SK-N-SH treated with all-trans-retinoic acid at 6 μM for 48 hours (cell line): ENCODE results near the gene PTX4.

Source experiments
- ATAC-seq: fragments of 200-7000 bp; cut with Tn5 transposase; 3 replicates; pipeline ENCODE4 v1.9.1; 2020; ENCODE audit warnings: mild to moderate bottlenecking, moderate library complexity
- ARNTL ChIP-seq: fragments of 450-650 bp; formaldehyde crosslinking; IDR thresholded peaks from 2 replicates; pipeline ENCODE4 v1.5.0; 2020; ENCODE audit warnings: low read depth, mild to moderate bottlenecking, moderate library complexity, borderline replicate concordance
- BACH2 ChIP-seq: fragments of 250-450 bp; sonication (Bioruptor Pico); IDR thresholded peaks from 2 replicates; pipeline ENCODE4 v1.9.0; 2021; ENCODE audit warnings: mild to moderate bottlenecking, borderline replicate concordance
- CREB5 ChIP-seq: fragments of 250-450 bp; sonication (Bioruptor Pico); IDR thresholded peaks from 2 replicates; pipeline ENCODE4 v1.5.1; 2020; ENCODE audit warnings: low read depth, mild to moderate bottlenecking, moderate library complexity
- CSDC2 ChIP-seq: fragments of 250-450 bp; sonication (Bioruptor Pico); IDR thresholded peaks from 2 replicates; pipeline ENCODE4 v1.5.0; 2020; ENCODE audit warnings: mild to moderate bottlenecking, moderate library complexity
- CSRNP3 ChIP-seq: fragments of 250-450 bp; sonication (Bioruptor Pico); IDR thresholded peaks from 2 replicates; pipeline ENCODE4 v1.5.1; 2021; ENCODE audit warnings: mild to moderate bottlenecking, moderate library complexity
- ESRRG ChIP-seq: fragments of 250-450 bp; sonication (Bioruptor Pico); IDR thresholded peaks from 2 replicates; pipeline ENCODE4 v1.6.1; 2021; ENCODE audit warnings: mild to moderate bottlenecking
- GLIS3 ChIP-seq: fragments of 250-450 bp; sonication (Bioruptor Pico); IDR thresholded peaks from 2 replicates; pipeline ENCODE4 v1.5.0; 2020; ENCODE audit warnings: mild to moderate bottlenecking, moderate library complexity
- ISL1 ChIP-seq: fragments of 250-450 bp; sonication (Bioruptor Pico); IDR thresholded peaks from 2 replicates; pipeline ENCODE4 v2.1.2; 2022; ENCODE audit warnings: mild to moderate bottlenecking, moderate library complexity
- OSR1 ChIP-seq: fragments of 250-450 bp; sonication (Bioruptor Pico); IDR thresholded peaks from 2 replicates; pipeline ENCODE4 v1.8.0; 2022; ENCODE audit warnings: moderate library complexity, mild to moderate bottlenecking, inconsistent platforms
- PATZ1 ChIP-seq: fragments of 250-450 bp; sonication (Bioruptor Pico); IDR thresholded peaks from 2 replicates; pipeline ENCODE4 v1.8.0; 2020; ENCODE audit warnings: mild to moderate bottlenecking, moderate library complexity, borderline replicate concordance
- POU6F1 ChIP-seq: fragments of 250-450 bp; sonication (Bioruptor Pico); IDR thresholded peaks from 2 replicates; pipeline ENCODE4 v1.8.0; 2021; ENCODE audit warnings: low read depth, mild to moderate bottlenecking, moderate library complexity, borderline replicate concordance
- RARB ChIP-seq: fragments of 250-450 bp; sonication (Bioruptor Pico); IDR thresholded peaks from 2 replicates; pipeline ENCODE4 v1.8.0; 2021; ENCODE audit warnings: mild to moderate bottlenecking, moderate library complexity
- SNAI2 ChIP-seq: fragments of 250-450 bp; sonication (Bioruptor Pico); IDR thresholded peaks from 2 replicates; pipeline ENCODE4 v1.5.0; 2020; ENCODE audit warnings: mild to moderate bottlenecking, moderate library complexity
- TCF4 ChIP-seq: fragments of 250-450 bp; sonication (Bioruptor Pico); IDR thresholded peaks from 2 replicates; pipeline ENCODE4 v1.8.0; 2021; ENCODE audit warnings: mild to moderate bottlenecking, moderate library complexity, borderline replicate concordance
- TOX ChIP-seq: fragments of 250-450 bp; sonication (Bioruptor Pico); IDR thresholded peaks from 2 replicates; pipeline ENCODE4 v1.8.0; 2021; ENCODE audit warnings: mild to moderate bottlenecking, moderate library complexity, borderline replicate concordance
- ZC3H10 ChIP-seq: fragments of 250-450 bp; sonication (Bioruptor Pico); IDR thresholded peaks from 2 replicates; pipeline ENCODE4 v1.5.1; 2021; ENCODE audit warnings: mild to moderate bottlenecking, moderate library complexity
- ZFP3 ChIP-seq: fragments of 250-450 bp; sonication (Bioruptor Pico); IDR thresholded peaks from 2 replicates; pipeline ENCODE4 v1.5.0; 2020; ENCODE audit warnings: mild to moderate bottlenecking, moderate library complexity
- ZFP30 ChIP-seq: fragments of 450-650 bp; formaldehyde crosslinking; IDR thresholded peaks from 2 replicates; pipeline ENCODE4 v1.5.0; 2022; ENCODE audit warnings: mild to moderate bottlenecking, moderate library complexity
- ZNF565 ChIP-seq: fragments of 450-650 bp; formaldehyde crosslinking; conservative IDR thresholded peaks from 2 replicates; pipeline ENCODE4 v1.5.0; 2020; ENCODE audit warnings: low read depth, mild to moderate bottlenecking, moderate library complexity
- ZNF70 ChIP-seq: fragments of 450-650 bp; formaldehyde crosslinking; IDR thresholded peaks from 2 replicates; pipeline ENCODE4 v1.5.0; 2020; ENCODE audit warnings: mild to moderate bottlenecking, moderate library complexity
- ZNF8 ChIP-seq: fragments of 450-650 bp; formaldehyde crosslinking; IDR thresholded peaks from 2 replicates; pipeline ENCODE4 v1.5.0; 2020; ENCODE audit warnings: mild to moderate bottlenecking, moderate library complexity
- TF ChIP-seq, protein P1 (sequence below): fragments of 250-450 bp; sonication (Bioruptor Pico); IDR thresholded peaks from 2 replicates; pipeline ENCODE4 v1.5.0; 2020; ENCODE audit warnings: mild to moderate bottlenecking, moderate library complexity

The PTX4 gene

GRCh38 chr16:1452530-1452929, 36.2 kb downstream of the PTX4 start (continued):
- TF ChIP-seq POU6F1 (no peak), CSRNP3 (no peak)

DNA sequence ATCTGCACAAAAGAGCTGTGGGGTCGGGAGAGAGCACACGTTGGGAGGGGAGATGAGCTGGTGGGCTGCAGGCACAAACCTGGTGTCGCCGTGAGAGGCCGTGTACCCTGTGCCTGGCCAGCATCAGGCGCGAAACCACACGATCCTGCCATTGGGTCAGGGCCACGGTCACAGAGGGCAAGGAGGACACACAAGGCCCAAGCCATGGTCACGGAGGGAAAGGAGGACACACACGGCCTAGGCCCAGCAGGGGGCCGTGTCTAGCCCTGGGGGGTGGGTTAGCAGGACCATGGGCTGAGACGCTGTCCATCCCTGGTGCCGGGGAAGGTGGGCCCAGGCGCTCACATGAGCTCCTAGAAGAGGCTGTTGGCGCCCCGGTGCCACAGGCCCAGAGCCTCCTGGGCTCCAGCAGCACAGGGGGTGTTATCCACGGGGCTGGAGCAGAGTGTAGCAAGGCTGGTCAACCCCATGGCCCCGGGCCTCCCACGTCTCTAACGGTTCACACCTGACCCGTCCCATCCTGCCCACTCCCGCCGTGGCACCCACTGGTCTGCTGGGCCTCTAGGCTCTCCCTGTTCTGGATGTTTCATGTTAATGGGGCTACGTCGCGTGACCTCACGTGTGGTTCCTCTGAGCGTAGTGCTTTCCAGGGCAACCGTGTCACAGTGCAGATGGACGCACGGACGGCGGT, 36.9 kb downstream of the PTX4 start:
- TF ChIP-seq ZNF70 (CRISPR knock-in tag) (no peak), CSRNP3 (no peak), RARB (CRISPR knock-in tag) (no peak), TOX (CRISPR knock-in tag) (no peak), ZFP3 (CRISPR knock-in tag) (no peak), SNAI2 (CRISPR knock-in tag) (no peak), ZFP30 (CRISPR knock-in tag) (no peak), GLIS3 (no peak), ZC3H10 (CRISPR knock-in tag) (no peak), OSR1 (CRISPR knock-in tag) (no peak), ZNF565 (CRISPR knock-in tag) (no peak), BACH2 (CRISPR knock-in tag) (no peak), CREB5 (no peak), CSDC2 (CRISPR knock-in tag) (no peak)
- TF ChIP-seq, protein P1, sequence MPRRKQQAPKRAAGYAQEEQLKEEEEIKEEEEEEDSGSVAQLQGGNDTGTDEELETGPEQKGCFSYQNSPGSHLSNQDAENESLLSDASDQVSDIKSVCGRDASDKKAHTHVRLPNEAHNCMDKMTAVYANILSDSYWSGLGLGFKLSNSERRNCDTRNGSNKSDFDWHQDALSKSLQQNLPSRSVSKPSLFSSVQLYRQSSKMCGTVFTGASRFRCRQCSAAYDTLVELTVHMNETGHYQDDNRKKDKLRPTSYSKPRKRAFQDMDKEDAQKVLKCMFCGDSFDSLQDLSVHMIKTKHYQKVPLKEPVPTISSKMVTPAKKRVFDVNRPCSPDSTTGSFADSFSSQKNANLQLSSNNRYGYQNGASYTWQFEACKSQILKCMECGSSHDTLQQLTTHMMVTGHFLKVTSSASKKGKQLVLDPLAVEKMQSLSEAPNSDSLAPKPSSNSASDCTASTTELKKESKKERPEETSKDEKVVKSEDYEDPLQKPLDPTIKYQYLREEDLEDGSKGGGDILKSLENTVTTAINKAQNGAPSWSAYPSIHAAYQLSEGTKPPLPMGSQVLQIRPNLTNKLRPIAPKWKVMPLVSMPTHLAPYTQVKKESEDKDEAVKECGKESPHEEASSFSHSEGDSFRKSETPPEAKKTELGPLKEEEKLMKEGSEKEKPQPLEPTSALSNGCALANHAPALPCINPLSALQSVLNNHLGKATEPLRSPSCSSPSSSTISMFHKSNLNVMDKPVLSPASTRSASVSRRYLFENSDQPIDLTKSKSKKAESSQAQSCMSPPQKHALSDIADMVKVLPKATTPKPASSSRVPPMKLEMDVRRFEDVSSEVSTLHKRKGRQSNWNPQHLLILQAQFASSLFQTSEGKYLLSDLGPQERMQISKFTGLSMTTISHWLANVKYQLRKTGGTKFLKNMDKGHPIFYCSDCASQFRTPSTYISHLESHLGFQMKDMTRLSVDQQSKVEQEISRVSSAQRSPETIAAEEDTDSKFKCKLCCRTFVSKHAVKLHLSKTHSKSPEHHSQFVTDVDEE (CRISPR knock-in tag): no peak

GRCh38 chr16:1450841-1451240, 37.9 kb downstream of the PTX4 start:
- no peak for ATAC-seq
- TF ChIP-seq ARNTL (CRISPR knock-in tag) (no peak), ESRRG (CRISPR knock-in tag) (no peak), TOX (CRISPR knock-in tag) (no peak), CSDC2 (CRISPR knock-in tag) (no peak), ZC3H10 (CRISPR knock-in tag) (no peak), ZFP30 (CRISPR knock-in tag) (no peak), POU6F1 (no peak), ZNF70 (CRISPR knock-in tag) (no peak), ZNF565 (CRISPR knock-in tag) (no peak), ZNF8 (no peak), PATZ1 (CRISPR knock-in tag) (no peak), GLIS3 (no peak), ZFP3 (CRISPR knock-in tag) (no peak), ISL1 (CRISPR knock-in tag) (no peak), TCF4 (CRISPR knock-in tag) (no peak)
- TF ChIP-seq, protein P1 (CRISPR knock-in tag): no peak

More for the DNA sequence above, 36.9 kb downstream of the PTX4 start:
- no peak for ATAC-seq
